Activated CD4-positive, alpha-beta T cell treated with anti-CD3 and anti-CD28 coated beads for 4 hours (primary cell): Measurements from ENCODE around the gene E2F8.

Experiments
- DNase-seq, 2 donors: peaks; one replicate each; pipeline ENCODE4 v3.0.0-alpha.2; 2020

E2F8 gene

GRCh38 chr11:19218216-19218615 lies 22.5 kb downstream of the E2F8 start:
- no peak for DNase-seq

DNA sequence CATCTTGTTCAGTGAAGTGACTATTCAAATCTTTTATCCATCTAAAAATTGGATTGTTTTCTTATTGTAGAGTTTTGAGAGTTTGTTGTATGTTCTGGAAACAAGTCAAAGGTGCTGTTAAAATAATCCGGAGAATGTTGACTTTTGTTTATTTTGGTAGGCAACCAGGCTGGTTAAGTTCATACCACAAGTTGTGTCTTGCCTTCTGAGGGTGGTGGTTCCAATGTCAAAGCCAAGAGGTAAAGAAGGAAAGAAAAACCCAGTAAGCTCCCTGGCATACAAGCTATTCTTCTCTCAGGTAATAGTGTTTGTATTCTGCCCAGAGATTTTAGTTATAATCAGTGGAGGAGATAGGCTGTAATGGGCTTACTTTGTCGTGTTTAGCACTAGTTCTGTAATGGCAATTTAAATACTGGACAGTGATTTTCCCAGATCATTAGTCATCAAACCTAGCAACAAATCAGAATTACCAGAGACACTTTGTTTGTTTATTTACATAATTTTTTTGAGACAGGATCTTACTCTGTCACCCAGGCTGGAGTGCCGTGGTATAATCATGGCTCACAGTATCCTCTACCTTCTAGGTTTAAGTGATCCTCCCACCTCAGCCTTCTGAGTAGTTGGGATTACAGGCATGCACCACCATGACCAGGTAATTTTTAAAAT lies 23.9 kb downstream of the E2F8 start:
- no peak for DNase-seq

GRCh38 chr11:19216021-19216420 lies 24.7 kb downstream of the E2F8 start:
- no peak for DNase-seq

DNA sequence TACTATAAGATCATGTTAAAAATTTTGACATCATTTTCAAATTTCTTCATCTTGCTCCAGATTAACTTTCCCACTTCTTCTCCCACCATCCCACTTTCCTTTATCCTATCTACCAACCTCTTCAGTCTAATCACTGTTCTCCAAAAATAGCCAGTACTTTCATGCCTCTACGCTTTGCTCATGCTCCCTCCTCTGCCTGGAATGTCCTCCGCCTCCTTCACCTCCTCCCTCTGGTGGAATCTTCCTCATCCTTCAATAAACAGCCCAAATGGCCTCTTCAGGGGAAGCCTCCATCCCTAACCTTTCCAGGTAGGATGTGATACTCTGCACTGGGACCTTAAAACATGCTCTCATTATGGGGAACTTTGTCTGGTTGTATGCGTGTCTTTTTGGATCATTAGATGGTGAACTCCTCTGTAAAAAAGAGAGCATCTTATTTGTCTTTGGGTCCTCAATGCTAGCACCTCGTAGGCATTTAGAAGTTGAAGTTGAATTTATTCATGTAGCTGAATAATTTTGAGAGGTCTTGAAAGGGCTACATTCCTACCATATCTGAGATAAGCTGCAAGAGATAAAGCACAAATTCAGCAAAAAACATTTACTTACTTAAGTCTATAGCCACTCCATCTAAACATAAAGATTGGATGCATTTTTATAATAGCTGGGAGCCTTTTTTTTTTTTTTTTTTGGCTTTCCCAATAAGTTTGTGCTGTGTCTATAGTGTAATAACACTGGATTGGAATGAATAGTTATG lies 31.0 kb downstream of the E2F8 start:
- DNase-seq = no peak

- no peak for DNase-seq
These were observed 31.7 kb downstream of the E2F8 start for GRCh38 chr11:19208959-19209546.

GRCh38 chr11:19208181-19208580 lies 32.6 kb downstream of the E2F8 start:
- no peak for DNase-seq

DNA sequence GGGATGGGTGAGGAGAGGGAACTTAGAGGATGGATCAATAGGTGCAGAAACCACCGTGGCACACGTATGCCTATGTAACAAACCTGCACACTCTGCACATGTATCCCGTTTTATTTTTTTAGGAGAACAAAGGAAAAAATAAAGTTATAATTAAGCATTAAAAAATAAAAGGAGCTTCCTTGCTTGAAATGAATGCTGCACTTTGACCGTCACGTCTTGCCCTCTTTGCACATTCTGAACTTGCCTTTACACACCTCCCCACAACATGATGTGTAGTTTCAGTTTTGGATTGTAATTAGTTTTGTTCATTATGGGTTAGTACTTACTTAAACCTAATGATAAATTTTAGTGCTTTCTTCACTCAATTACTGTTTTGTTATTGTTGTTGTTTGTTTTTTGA lies 35.9 kb downstream of the E2F8 start:
- no peak for DNase-seq

DNA sequence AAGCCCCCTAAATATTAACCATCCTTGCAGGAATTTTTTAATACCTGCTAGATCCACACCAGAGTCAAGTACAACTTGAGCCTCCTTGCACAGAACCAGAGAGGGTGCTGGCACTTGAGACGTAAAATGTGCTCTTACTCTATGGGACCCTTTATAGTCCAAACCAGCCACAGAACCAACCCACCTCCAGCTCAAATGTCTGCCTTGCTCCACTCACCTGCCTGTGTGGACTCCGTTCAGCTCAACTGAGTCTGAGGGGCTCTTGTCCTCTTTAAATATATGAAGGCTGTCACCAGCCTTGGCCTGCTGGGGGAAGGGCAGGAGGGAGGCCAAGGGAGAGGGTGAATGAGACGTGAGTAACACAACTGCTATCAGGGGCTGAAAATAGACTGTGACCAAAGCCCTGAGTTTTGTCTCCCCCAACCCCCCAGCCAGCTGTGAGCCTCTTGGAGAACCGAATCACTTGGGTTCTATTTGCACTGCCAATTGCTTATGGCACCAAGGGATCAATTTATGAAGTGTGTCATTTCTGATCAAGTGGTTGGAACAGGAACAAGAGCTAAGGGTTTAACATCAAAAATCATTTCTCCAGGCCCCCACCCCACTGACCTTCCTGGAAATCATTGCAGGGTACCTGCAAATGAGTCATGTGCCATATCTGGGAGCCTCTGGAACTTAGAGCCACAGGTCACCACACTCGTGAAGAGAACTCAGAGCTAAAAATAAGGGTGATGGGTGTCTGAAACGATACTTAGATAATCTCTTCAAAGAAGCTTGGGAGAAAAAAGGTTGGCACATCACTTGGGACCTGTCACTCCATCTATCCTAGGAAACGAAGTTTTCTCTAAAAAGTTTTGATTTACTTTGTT lies 38.8 kb downstream of the E2F8 start, which contains the start of gene CSRP3:
TSS of gene CSRP3 (minus strand) at position 247 of the 869 bp plus-strand sequence. CDS start 9,535 bp downstream, outside the sequence.
- no peak for DNase-seq

DNA sequence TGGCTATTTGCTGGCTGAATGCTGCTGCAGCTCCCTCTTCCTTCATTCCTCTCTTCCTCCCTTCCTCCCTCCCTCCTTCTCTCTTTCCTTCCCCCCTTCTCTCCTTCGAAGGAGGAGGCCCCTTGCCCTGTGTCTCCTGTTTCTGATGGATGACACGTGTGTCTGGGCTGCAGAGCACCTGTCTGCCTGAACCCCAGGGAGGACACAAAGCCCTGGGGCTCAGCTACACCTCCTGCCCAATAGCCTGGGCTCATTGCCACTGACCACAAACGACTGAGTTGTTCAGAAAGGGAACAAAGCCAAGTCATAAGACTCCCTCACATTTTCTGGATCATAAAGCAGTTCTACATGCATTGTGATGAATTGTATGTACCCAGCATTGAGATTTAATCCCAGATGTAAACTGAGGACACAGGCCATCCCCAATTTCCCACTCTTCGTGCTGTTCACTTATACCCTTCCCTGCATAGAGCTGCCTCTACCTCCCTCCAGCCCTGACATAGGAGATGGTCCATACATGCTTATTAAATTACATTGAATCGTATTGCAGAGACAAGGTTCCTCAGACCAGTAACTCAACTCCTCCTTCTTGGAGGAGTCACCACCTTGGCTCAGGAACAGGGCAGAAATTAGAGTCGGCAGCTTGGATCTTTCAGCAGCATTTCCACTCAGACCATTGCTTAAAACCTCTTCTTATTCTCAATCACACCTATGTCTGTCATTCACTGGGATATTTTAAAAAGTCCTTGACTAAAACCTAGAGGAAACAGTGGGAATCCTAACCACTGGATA lies 40.1 kb downstream of the E2F8 start:
- DNase-seq = no peak

DNA sequence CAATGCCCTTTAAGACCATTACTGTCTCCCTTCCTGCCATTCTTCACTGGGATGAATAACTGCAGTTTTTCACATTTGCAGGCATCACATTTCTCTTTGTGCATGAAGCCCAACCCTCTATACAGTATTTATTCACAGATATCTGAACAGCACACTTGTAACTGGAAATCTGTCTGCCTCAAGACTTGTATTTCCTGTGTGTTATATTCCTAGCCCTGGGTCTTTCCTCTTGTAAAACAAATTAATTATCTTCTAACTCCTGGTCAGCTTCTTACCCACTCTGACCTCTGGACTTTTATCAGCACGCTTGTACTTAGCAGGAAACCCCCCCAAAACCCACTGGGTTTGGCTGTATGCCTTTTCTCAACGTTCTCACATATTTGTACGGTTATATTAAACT lies 41.0 kb downstream of the E2F8 start:
- no peak for DNase-seq

- no peak for DNase-seq
These were observed 41.7 kb downstream of the E2F8 start for GRCh38 chr11:19199048-19199447.

- DNase-seq = no peak
These were observed 44.3 kb downstream of the E2F8 start for GRCh38 chr11:19196432-19196831.

GRCh38 chr11:19194620-19195308 lies 46.0 kb downstream of the E2F8 start:
- no peak for DNase-seq

GRCh38 chr11:19193916-19194315 lies 46.8 kb downstream of the E2F8 start:
- no peak for DNase-seq

- DNase-seq = no peak
These were observed 49.1 kb downstream of the E2F8 start for GRCh38 chr11:19191530-19192169.

DNA sequence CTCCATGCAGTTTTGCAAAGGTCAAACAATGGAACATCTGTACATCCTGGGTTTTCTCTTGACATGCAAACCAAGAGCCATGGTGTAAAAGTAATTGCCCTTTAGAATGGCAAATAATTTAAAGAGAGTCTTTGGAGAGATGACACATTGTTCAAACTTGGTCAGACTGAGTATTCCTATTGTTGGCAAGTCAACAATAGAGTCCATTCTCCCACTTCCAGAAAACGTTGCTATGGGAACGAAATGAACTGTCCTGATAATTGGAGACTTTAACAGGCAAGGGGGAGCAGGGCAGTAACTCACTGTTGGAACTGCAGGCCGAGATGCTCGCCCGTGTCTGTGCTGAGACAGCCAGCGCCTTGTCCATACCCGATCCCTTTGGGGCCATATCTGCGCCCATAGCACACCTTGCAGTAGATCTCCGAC lies 52.9 kb downstream of the E2F8 start:
- no peak for DNase-seq

DNA sequence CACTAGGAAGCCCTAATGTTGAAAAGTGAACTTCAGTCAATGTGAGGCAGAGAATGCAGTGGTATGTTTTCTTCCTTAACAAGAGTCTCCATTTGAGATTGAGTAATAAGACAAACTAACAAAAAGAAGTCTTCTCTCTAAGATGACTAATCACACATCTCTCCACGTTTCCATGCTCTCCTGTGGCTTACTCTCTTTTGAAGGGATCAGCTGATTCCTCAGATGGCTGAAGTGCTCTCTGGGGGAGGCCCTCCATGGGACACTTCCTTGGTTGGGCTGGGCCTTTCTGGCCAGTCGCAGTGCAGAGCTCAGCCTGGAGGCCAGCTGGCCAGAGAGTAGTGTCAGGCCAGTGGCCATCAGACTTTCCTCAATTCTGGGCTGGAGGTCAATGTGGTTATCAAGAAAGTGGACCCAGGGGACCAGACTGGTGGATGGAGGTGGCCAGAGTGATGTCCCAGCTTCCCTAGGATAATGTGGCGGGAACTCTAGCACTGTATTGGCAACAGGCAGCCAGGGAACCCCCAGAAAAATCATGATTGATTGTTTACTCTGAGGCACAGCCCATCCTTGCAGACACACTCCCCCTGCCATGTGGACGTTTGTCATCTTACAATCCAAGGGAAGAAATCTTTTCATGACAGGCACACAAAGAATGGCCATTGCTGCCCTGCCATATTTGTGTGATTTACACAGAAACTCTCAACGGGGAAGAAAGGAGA lies 53.5 kb downstream of the E2F8 start:
- no peak for DNase-seq

DNA sequence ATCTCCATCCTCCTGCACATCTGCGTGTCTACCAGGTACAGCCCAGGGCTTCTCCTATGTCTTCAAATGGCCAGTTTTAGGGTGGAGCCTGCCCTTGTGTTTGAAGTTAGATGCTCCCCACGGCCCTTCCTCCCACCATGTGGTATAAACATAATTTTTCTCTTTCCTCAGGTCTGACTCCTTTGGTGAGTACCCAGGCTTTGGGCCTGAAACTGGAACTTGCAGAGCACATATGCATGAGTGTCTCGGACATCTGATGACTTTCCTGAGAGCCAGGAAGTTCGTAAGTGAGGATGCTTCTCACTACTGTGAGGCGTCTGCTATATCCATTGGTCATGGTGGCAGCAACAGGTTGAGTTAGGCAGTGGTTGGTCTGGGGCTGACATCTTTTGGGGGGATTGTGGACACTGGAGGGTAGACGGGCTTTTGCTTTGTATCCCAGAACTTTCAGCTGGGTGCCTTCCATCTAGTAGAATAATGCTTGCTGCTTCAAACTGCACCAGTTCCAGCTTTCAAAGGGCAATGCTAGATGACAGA lies 55.2 kb downstream of the E2F8 start:
- no peak for DNase-seq

- no peak for DNase-seq
These were observed 55.7 kb downstream of the E2F8 start for GRCh38 chr11:19185036-19185435.

GRCh38 chr11:19183646-19184045 lies 57.1 kb downstream of the E2F8 start:
- no peak for DNase-seq
